Ovary (tissue), 9 donors: ENCODE results near the gene PAK5. TPM values are rescaled to one million over a fixed set of nuclear protein-coding genes. Genes with fewer than 3 reads are reported as not detected.

Source experiments
- DNase-seq, 5 donors: peaks; one replicate each; pipeline ENCODE4 v3.0.0-alpha.2; 2019 to 2020
- H3K27ac ChIP-seq, 2 donors: fragments of 200-600 bp; one replicate each; pipeline versions ENCODE4 v1.5.1 to v1.8.0; 2019 to 2022
- H3K27me3 ChIP-seq: fragments of 200-600 bp; one replicate; pipeline ENCODE4 v1.8.0; 2022
- H3K36me3 ChIP-seq: fragments of 200-600 bp; sonication (generic); one replicate; pipeline ENCODE4 v1.5.1; 2019
- H3K4me1 ChIP-seq: one replicate; pipeline ENCODE4 v1.8.1; 2013; ENCODE audit warnings: mild to moderate bottlenecking, moderate library complexity; ENCODE audit not compliant: insufficient read depth
- H3K4me3 ChIP-seq: fragments of 200-600 bp; sonication (generic); one replicate; pipeline ENCODE4 v1.5.1; 2017
- H3K9me3 ChIP-seq, 2 donors: fragments of 200-600 bp in 1 of 2; sonication (generic) in 1 of 2; one replicate each; pipeline versions ENCODE4 v1.5.1 to v1.8.1; 2013 to 2019; ENCODE audit warnings: mild to moderate bottlenecking in 1 of 2, moderate library complexity in 1 of 2
- CTCF ChIP-seq, 3 donors: fragments of 450-650 bp in 2 of 3; fragments of 200-600 bp in 1 of 3; IDR thresholded peaks; one replicate each; pipeline versions ENCODE4 v1.5.1 to v1.8.0; 2016 to 2022; ENCODE audit warnings: antibody characterized with exemption in 3 of 3, mild to moderate bottlenecking in 1 of 3
- EP300 ChIP-seq: sonication (generic); formaldehyde crosslinking; IDR thresholded peaks from one replicate; pipeline ENCODE4 v1.6.1; 2017; ENCODE audit warnings: antibody characterized with exemption
- POLR2A ChIP-seq: fragments of 450-650 bp; IDR thresholded peaks from one replicate; pipeline ENCODE4 v1.6.1; 2017; ENCODE audit warnings: antibody characterized with exemption, mild to moderate bottlenecking, moderate library complexity
- WGBS, 3 donors: extraction: QIAGEN DNeasy Blood & Tissue Kit in 1 of 3; methylation state at CpG; one replicate each; pipeline versions ENCODE4 v1.1.5 to v1.1.7; 2013 to 2017; 5-methylcytosine and 5-hydroxymethylcytosine counted together
- intact Hi-C, 4 donors: fragments of 100-400 bp; cut with DNase I; formaldehyde crosslinking; loops; one replicate each; pipeline versions ENCODE4 v1.11.0 to v1.15.1; 2022 to 2023
- polyA plus RNA-seq, 2 donors: library from polyadenylated mRNA; stranded (reverse); fragments of 200-250 nt in 1 of 2; fragments of 350-450 nt in 1 of 2; fragmentation: Illumina TruSeq in 1 of 2; extraction: RNeasy Lipid Tissue Mini Kit (QIAGEN cat#74804) in 1 of 2; gene quantifications; one replicate each; pipeline ENCODE4 v1.2.3, GENCODE V29; 2013 to 2014
- total RNA-seq, 7 donors: library from RNA; depleted of rRNA in 2 of 7; stranded (reverse); fragments of >200 nt in 2 of 7; fragmentation: NEBNext Ultra II Directional in 3 of 7; extraction: Animal tissue kit (Norgen Biotek cat#: 25700) in 3 of 7; gene quantifications; one replicate each; pipeline versions ENCODE4 v1.1.0 to v1.2.4, GENCODE V29; 2016 to 2023
- donor health status: DM: no; HTN: no; CAD: no; lungs with moderate emphysema.
- donor health status: DM: no; HTN: no; CAD: no.
- donor health status: Bipolar disorder and iron deficiency.
- donor health status: DM: yes; HTN: yes; CAD: no.
- donor health status: DM: no; HTN: no; CAD: no.
- donor health status: DM: yes; HTN: yes; CAD: no.

Gene PAK5
- total and polyA plus RNA-seq, 9 donors, result under 0.01 to 0.47 (median 0.10) TPM; not detected in 2

DNA sequence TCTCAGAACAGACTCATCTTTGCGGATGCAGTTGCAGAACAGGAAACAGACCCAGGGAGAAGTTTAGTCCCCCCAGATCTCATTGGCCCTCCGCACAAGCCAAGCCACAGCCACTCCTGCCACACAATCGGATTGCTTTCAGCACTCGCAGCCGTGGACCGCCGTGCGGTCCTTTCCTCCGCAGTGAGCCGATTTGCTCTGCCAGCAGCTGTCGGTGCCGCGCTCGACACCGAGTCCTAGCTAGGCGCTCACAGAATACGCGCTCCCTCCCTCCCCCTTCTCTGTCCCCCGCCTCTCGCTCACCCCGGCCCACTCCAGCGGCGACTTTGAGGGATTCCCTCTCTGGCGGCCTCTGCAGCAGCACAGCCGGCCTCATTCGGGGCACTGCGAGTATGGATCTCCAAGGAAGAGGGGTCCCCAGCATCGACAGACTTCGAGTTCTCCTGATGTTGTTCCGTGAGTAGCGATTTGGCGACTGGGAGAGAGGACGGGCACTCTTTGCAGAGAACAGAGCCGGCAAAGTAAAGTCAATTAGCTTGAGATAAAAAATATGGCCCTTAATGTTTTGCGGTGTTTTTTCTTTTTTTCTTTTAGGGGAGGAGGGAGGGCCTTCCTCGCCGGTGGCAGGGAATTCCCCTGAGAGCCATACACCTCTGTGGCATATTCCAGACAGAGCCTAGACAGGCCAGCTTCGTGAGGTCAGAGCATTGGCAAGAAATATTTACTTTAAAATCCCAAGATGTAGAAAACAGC is 324.2 kb downstream of the PAK5 start, which contains the start of gene LAMP5:
LAMP5 (plus strand) TSS at position 130 of the 753 bp plus-strand sequence; CDS start at position 393, 263 bp downstream.
- intact Hi-C loops, result no loop called here
- Histone ChIP-seq H3K27ac (no peak within 1 kb of the TSS), H3K9me3 (no peaks in the 10 kb centered on the region), H3K36me3 (no peaks in the 10 kb centered on the region), H3K27me3 (no peaks in the 10 kb centered on the region), H3K4me1 (peaks cover 12% of the 10 kb centered on the region), H3K4me3 (no peak within 1 kb of the TSS)
- 1 to 2% (median 1%) methylated on average over 38 of the region's 38 CpGs for WGBS, 3 donors
- TF ChIP-seq EP300, result no peak
- no peak for TF ChIP-seq POLR2A
- no peak for TF ChIP-seq CTCF (IDR thresholded peaks at IDR 0.05)
- peak in 1 of 5 donors; percentile 47 for DNase-seq

DNA sequence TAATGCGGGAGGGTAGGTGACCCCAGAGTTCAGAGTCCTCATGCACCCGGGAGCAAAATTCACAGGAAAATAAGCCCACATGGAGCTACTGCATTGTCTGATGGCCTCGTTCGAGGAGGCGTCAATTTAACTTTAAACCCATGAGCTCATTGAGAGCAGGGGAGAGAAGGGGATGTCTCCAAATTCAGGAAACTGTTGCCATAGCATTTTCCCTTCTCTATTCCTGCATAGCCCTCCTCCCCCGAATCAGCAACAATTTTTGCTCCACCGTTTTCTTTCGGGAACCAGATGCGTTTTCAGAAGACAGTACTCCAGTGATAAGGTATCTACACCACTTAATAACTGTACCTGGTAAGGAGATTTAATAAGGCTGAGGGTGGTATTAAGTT is 324.8 kb downstream of the PAK5 start:
- H3K36me3 ChIP-seq, result no peaks in the 10 kb centered on the region
- H3K27me3 ChIP-seq, result no peaks in the 10 kb centered on the region
- 3 to 4% (median 4%) methylated on average over 9 of the region's 9 CpGs for WGBS, 3 donors
- DNase-seq, result no peak
- H3K4me3 ChIP-seq, result no peak overlapping the region
- H3K9me3 ChIP-seq, result no peaks in the 10 kb centered on the region
- H3K27ac ChIP-seq, result no peak overlapping the region
- intact Hi-C loops, result no loop called here
- peaks cover 12% of the 10 kb centered on the region for H3K4me1 ChIP-seq
- TF ChIP-seq POLR2A (no peak), EP300 (no peak), CTCF (IDR thresholded peaks at IDR 0.05) (no peak)

- no peaks in the 10 kb centered on the region for H3K36me3 ChIP-seq
- no peak for DNase-seq
- no peak for TF ChIP-seq CTCF (IDR thresholded peaks at IDR 0.05)
- TF ChIP-seq EP300, result no peak
- TF ChIP-seq POLR2A, result no peak
- H3K9me3 ChIP-seq, result no peaks in the 10 kb centered on the region
- no peaks in the 10 kb centered on the region for H3K27me3 ChIP-seq
- peaks cover 7% of the 10 kb centered on the region for H3K4me1 ChIP-seq
- no peak overlapping the region for H3K27ac ChIP-seq
- no peak overlapping the region for H3K4me3 ChIP-seq
- WGBS, 3 donors, result 65 to 82% (median 71%) methylated on average over 5 of the region's 5 CpGs
- intact Hi-C loops, result no loop called here
Measured at GRCh38 chr20:9510911-9511310, 328.0 kb downstream of the PAK5 start.

DNA sequence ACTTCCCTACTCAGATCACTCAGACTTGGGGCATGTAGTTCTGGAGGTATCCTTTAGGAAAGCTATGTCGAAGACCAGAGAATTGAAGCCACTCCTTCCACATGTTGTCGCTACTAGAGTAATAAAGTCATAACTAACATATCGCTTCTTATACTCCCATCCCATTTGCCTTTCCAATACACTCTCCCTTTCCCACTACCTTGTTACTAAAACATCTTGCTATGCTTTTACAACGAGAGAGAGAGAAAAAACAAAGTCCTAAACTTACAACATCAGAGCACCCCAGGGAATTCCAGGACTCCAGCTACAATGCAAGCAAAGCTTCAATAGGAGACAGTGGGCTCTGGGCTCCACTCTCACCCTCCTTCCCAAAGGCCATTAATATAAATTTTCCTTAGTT is 329.6 kb downstream of the PAK5 start:
- H3K4me3 ChIP-seq, result no peak overlapping the region
- 66 to 72% (median 69%) methylated on average over 4 of the region's 4 CpGs for WGBS, 3 donors
- H3K27me3 ChIP-seq, result no peaks in the 10 kb centered on the region
- intact Hi-C loops, result no loop called here
- no peaks in the 10 kb centered on the region for H3K9me3 ChIP-seq
- H3K4me1 ChIP-seq, result no peaks in the 10 kb centered on the region
- TF ChIP-seq POLR2A (no peak), EP300 (no peak), CTCF (IDR thresholded peaks at IDR 0.05) (no peak)
- DNase-seq, result no peak
- H3K36me3 ChIP-seq, result no peaks in the 10 kb centered on the region
- no peak overlapping the region for H3K27ac ChIP-seq
